Measurements from ENCODE around the gene COL8A1.

Gene COL8A1

GRCh38 chr3:99640214-99640851 lies 1.9 kb downstream of the COL8A1 start:
- DNase-seq = no peak

GRCh38 chr3:99641480-99641879 lies 3.1 kb downstream of the COL8A1 start:
- DNase-seq = no peak

GRCh38 chr3:99641982-99642381 lies 3.6 kb downstream of the COL8A1 start:
- DNase-seq = no peak

- DNase-seq = no peak
Measured at GRCh38 chr3:99644017-99644416, 5.6 kb downstream of the COL8A1 start.

GRCh38 chr3:99644746-99645145 lies 6.4 kb downstream of the COL8A1 start:
- no peak for DNase-seq

- DNase-seq = no peak
Measured at GRCh38 chr3:99645277-99646106, 7.1 kb downstream of the COL8A1 start.

- no peak for DNase-seq
Measured at GRCh38 chr3:99646107-99646435, 7.7 kb downstream of the COL8A1 start.

GRCh38 chr3:99647081-99647480 lies 8.7 kb downstream of the COL8A1 start:
- no peak for DNase-seq

- DNase-seq = no peak
Measured at GRCh38 chr3:99648101-99648500, 9.7 kb downstream of the COL8A1 start.

GRCh38 chr3:99648516-99648915 lies 10.1 kb downstream of the COL8A1 start:
- no peak for DNase-seq

GRCh38 chr3:99651531-99651930 lies 13.1 kb downstream of the COL8A1 start:
- no peak for DNase-seq

GRCh38 chr3:99656624-99657023 lies 18.2 kb downstream of the COL8A1 start:
- DNase-seq = no peak

- no peak for DNase-seq
Measured at GRCh38 chr3:99658274-99658673, 19.9 kb downstream of the COL8A1 start.

- DNase-seq = no peak
Measured at GRCh38 chr3:99659032-99659431, 20.6 kb downstream of the COL8A1 start.

GRCh38 chr3:99659951-99660350 lies 21.6 kb downstream of the COL8A1 start:
- no peak for DNase-seq

- no peak for DNase-seq
Measured at GRCh38 chr3:99662838-99663570, 24.6 kb downstream of the COL8A1 start.

GRCh38 chr3:99663977-99664376 lies 25.6 kb downstream of the COL8A1 start:
- DNase-seq = no peak

GRCh38 chr3:99665017-99665416 lies 26.6 kb downstream of the COL8A1 start:
- DNase-seq = no peak

- no peak for DNase-seq
Measured at GRCh38 chr3:99666201-99666600, 27.8 kb downstream of the COL8A1 start.

GRCh38 chr3:99668044-99668443 lies 29.6 kb downstream of the COL8A1 start:
- no peak for DNase-seq

- no peak for DNase-seq
Measured at GRCh38 chr3:99669879-99670555, 31.6 kb downstream of the COL8A1 start.

- no peak for DNase-seq
Measured at GRCh38 chr3:99670556-99670950, 32.2 kb downstream of the COL8A1 start.

GRCh38 chr3:99674086-99674789 lies 35.8 kb downstream of the COL8A1 start:
- no peak for DNase-seq

Measured in SHP77 treated with DMSO at 0.1 percent for 48 hours (cell line).